ENCODE data around the gene NECAB2.

The NECAB2 gene

GRCh38 chr16:83965444-83966152, 2.4 kb upstream of the NECAB2 start:
- Histone ChIP-seq H3K4me3 (replicated peaks; ENCODE audit: insufficient read depth, low read length) (no peak overlapping the region), H3K27ac (replicated peaks) (no peak overlapping the region), H3K27me3 (ENCODE audit: insufficient read depth, poor library complexity, severe bottlenecking) (peaks cover 12% of the 10 kb centered on the region)
- DNase-seq (ENCODE audit: low read depth in 1 of 2, low spot score in 1 of 2) = no peak
- no peak for TF ChIP-seq CTCF (IDR thresholded peaks at IDR 0.05; ENCODE audit: insufficient read depth, low read length)
- TF ChIP-seq REST (IDR thresholded peaks at IDR 0.05; ENCODE audit: insufficient replicate concordance, low read depth) = no peak
- no peak for TF ChIP-seq POLR2AphosphoS5 (IDR thresholded peaks at IDR 0.05; ENCODE audit: low read depth)
- TF ChIP-seq GABPA (IDR thresholded peaks at IDR 0.05; ENCODE audit: low read depth) = no peak
- no peak for TF ChIP-seq SPI1 (IDR thresholded peaks at IDR 0.05; ENCODE audit: borderline replicate concordance, low read depth)

GRCh38 chr16:83966153-83966696, 1.8 kb upstream of the NECAB2 start:
- Histone ChIP-seq H3K27me3 (ENCODE audit: insufficient read depth, poor library complexity, severe bottlenecking) (peaks cover 14% of the 10 kb centered on the region), H3K27ac (replicated peaks) (no peak overlapping the region), H3K4me3 (replicated peaks; ENCODE audit: insufficient read depth, low read length) (no peak overlapping the region)
- TF ChIP-seq SPI1 (IDR thresholded peaks at IDR 0.05; ENCODE audit: borderline replicate concordance, low read depth) = no peak
- DNase-seq (ENCODE audit: low read depth in 1 of 2, low spot score in 1 of 2) = no peak

- Histone ChIP-seq H3K27ac (replicated peaks) (no peak overlapping the region), H3K4me3 (replicated peaks; ENCODE audit: insufficient read depth, low read length) (no peak overlapping the region), H3K27me3 (ENCODE audit: insufficient read depth, poor library complexity, severe bottlenecking) (peaks cover 14% of the 10 kb centered on the region)
- DNase-seq (ENCODE audit: low read depth in 1 of 2, low spot score in 1 of 2) = no peak
- TF ChIP-seq SPI1 (IDR thresholded peaks at IDR 0.05; ENCODE audit: borderline replicate concordance, low read depth) (no peak), REST (IDR thresholded peaks at IDR 0.05; ENCODE audit: insufficient replicate concordance, low read depth) (no peak), CTCF (IDR thresholded peaks at IDR 0.05; ENCODE audit: insufficient read depth, low read length) (no peak), GABPA (IDR thresholded peaks at IDR 0.05; ENCODE audit: low read depth) (no peak), POLR2AphosphoS5 (IDR thresholded peaks at IDR 0.05; ENCODE audit: low read depth) (no peak)
Observed at GRCh38 chr16:83967091-83967490, 953 bp upstream of the NECAB2 start.

- no peak for TF ChIP-seq REST (IDR thresholded peaks at IDR 0.05; ENCODE audit: insufficient replicate concordance, low read depth)
- no peak for TF ChIP-seq CTCF (IDR thresholded peaks at IDR 0.05; ENCODE audit: insufficient read depth, low read length)
- TF ChIP-seq GABPA (IDR thresholded peaks at IDR 0.05; ENCODE audit: low read depth) = no peak
- no peak for TF ChIP-seq SPI1 (IDR thresholded peaks at IDR 0.05; ENCODE audit: borderline replicate concordance, low read depth)
- TF ChIP-seq POLR2AphosphoS5 (IDR thresholded peaks at IDR 0.05; ENCODE audit: low read depth) = no peak
- Histone ChIP-seq H3K4me3 (replicated peaks; ENCODE audit: insufficient read depth, low read length) (peak overlapping the region; percentile 25), H3K27me3 (ENCODE audit: insufficient read depth, poor library complexity, severe bottlenecking) (peaks cover 14% of the 10 kb centered on the region), H3K27ac (replicated peaks) (no peak overlapping the region)
- DNase-seq (ENCODE audit: low read depth in 1 of 2, low spot score in 1 of 2) = no peak
Observed at GRCh38 chr16:83968306-83968851, 335 bp downstream of the NECAB2 start.
